Gastroesophageal sphincter (tissue), 4 donors: Measurements from ENCODE around the gene PTDSS2. TPM values are rescaled to one million over a fixed set of nuclear protein-coding genes. Genes with fewer than 3 reads are reported as not detected.

Experiments used
- ATAC-seq: fragments of 150-250 bp; one replicate; pipeline ENCODE4 v1.9.1; 2016; ENCODE audit warnings: mild to moderate bottlenecking, moderate library complexity
- H3K27ac ChIP-seq, 4 donors: fragments of 200-600 bp; sonication (generic) in 3 of 4; 1 replicate in 3 of 4; 2 replicates in 1 of 4; pipeline ENCODE4 v1.5.1; 2016 to 2019
- H3K27me3 ChIP-seq: fragments of 200-600 bp; sonication (generic); one replicate; pipeline ENCODE4 v1.5.1; 2019
- H3K36me3 ChIP-seq, 2 donors: fragments of 200-600 bp; sonication (generic); one replicate each; pipeline ENCODE4 v1.5.1; 2019; ENCODE audit warnings: control low read depth in 1 of 2
- H3K4me1 ChIP-seq, 3 donors: fragments of 200-600 bp; sonication (generic); 1 replicate in 2 of 3; 2 replicates in 1 of 3; pipeline ENCODE4 v1.5.1; 2016 to 2019; ENCODE audit warnings: control low read depth in 2 of 3
- H3K4me3 ChIP-seq, 2 donors: fragments of 200-600 bp; sonication (generic); one replicate each; pipeline ENCODE4 v1.5.1; 2019; ENCODE audit warnings: mild to moderate bottlenecking in 1 of 2, moderate library complexity in 1 of 2
- H3K9me3 ChIP-seq, 3 donors: fragments of 200-600 bp; sonication (generic); one replicate each; pipeline ENCODE4 v1.5.1; 2017 to 2019; ENCODE audit warnings: control low read depth in 2 of 3
- EP300 ChIP-seq: sonication (generic); formaldehyde crosslinking; IDR thresholded peaks from one replicate; pipeline ENCODE4 v1.6.1; 2017; ENCODE audit warnings: antibody characterized with exemption, mild to moderate bottlenecking
- POLR2A ChIP-seq, 2 donors: fragments of 450-650 bp; IDR thresholded peaks; one replicate each; pipeline ENCODE4 v1.6.1; 2017; ENCODE audit warnings: antibody characterized with exemption in 2 of 2, mild to moderate bottlenecking in 2 of 2, moderate library complexity in 1 of 2
- POLR2AphosphoS5 ChIP-seq: sonication (generic); formaldehyde crosslinking; IDR thresholded peaks from one replicate; pipeline ENCODE4 v1.6.1; 2017; ENCODE audit warnings: antibody characterized with exemption
- WGBS, 2 donors: methylation state at CpG; one replicate each; pipeline ENCODE4 v1.1.5; 2018; ENCODE audit warnings: low coverage in 1 of 2; 5-methylcytosine and 5-hydroxymethylcytosine counted together
- total RNA-seq, 4 donors: library from RNA; depleted of rRNA; stranded (reverse); fragments of >200 nt; gene quantifications; one replicate each; pipeline ENCODE4 v1.1.0, GENCODE V29; 2016
- TF ChIP-seq, protein P1 (sequence below), 4 experiments: fragments of 200-600 bp in 2 of 4; fragments of 450-650 bp in 2 of 4; sonication (generic) in 1 of 4; IDR thresholded peaks; one replicate each; pipeline ENCODE4 v1.5.1; 2017 to 2019; ENCODE audit warnings: antibody characterized with exemption in 4 of 4, mild to moderate bottlenecking in 2 of 4, moderate library complexity in 2 of 4

PTDSS2 gene
- total RNA-seq, 4 donors from 2014 or later: 23.4 to 55.9 (median 43.1) TPM

DNA sequence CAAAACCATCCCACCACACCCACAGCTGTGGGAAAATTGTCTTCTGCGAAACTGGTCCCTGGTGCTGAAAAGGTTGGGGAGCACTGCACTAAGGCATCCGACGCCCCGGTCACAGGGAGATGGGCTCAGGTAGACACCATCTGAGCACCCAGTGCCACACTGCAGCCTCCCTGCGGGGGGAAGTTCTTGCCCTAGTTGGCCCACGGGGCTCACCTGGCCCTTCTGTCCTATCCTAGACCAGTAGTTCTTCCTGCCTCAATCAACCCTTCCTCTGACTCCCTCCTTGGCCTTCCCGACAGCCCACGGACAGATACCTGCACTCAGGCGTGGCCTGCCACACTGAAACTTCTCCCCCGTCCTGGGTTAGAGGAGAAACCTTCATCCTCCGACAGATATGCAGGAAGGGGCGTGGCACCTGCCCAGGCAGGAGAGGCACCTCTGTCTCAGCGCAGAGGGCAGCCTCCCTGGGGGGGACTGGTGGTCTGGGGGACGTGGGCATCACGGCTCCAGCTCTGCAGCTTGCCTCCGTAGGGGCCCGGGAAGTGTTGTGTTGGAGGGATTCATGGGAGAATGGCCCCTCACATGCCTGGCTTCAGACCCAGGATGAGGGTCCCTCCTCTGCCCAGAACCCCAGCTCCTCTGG, 12.7 kb upstream of the PTDSS2 start:
- no peak overlapping the region for H3K27ac ChIP-seq
- H3K36me3 ChIP-seq: no peaks in the 10 kb centered on the region
- no peak for TF ChIP-seq EP300
- no peak overlapping the region for H3K4me3 ChIP-seq
- ATAC-seq: no peak
- H3K27me3 ChIP-seq: peaks cover 81% of the 10 kb centered on the region
- no peaks in the 10 kb centered on the region for H3K9me3 ChIP-seq
- 80% methylated on average over 7 of the region's 17 CpGs; no CpG with 5 or more reads in 1 of the 2 donors for WGBS, 2 donors
- H3K4me1 ChIP-seq: peaks cover 0 to 7% (median 0%) of the 10 kb centered on the region in 3 donors

DNA sequence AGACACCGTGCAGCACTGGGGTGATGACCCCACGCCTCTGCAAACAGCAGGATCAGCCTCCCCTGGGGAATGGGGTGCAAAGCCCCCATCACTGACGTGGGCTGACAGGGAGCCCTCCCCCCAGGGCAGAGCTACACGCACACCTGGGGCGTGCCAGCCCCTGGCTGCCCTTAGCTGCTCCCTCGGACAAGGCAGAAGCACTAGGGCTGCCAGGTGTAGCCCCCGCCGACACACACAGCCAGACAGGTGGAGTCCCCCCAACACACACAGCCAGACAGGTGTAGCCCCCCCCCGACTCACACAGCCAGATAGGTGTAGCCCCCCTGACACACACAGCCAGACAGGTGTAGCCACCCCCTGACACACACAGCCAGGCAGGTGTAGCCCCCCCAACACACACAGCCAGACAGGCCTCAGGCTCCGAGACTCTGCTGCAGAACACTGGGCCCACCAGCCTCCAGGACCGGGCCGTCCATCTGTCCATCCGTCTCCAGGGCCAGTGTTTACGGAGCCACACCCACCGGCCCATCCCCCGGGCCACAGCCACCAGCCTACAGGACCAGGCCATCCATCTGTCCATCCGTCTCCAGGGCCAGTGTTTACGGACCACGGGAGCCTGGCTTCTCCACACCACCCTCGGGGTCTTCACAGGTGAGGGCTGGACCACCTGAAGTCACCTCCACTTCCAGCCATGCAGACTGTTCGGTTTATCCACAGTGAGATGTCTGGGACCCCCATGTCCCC, 11.8 kb upstream of the PTDSS2 start:
- H3K36me3 ChIP-seq: no peaks in the 10 kb centered on the region
- no peaks in the 10 kb centered on the region for H3K9me3 ChIP-seq
- H3K4me1 ChIP-seq: peaks cover 0 to 7% (median 0%) of the 10 kb centered on the region in 3 donors
- peaks cover 81% of the 10 kb centered on the region for H3K27me3 ChIP-seq
- TF ChIP-seq EP300 (no peak), POLR2AphosphoS5 (no peak), POLR2A (IDR thresholded peaks at IDR 0.05) (no peak)
- TF ChIP-seq, protein P1, sequence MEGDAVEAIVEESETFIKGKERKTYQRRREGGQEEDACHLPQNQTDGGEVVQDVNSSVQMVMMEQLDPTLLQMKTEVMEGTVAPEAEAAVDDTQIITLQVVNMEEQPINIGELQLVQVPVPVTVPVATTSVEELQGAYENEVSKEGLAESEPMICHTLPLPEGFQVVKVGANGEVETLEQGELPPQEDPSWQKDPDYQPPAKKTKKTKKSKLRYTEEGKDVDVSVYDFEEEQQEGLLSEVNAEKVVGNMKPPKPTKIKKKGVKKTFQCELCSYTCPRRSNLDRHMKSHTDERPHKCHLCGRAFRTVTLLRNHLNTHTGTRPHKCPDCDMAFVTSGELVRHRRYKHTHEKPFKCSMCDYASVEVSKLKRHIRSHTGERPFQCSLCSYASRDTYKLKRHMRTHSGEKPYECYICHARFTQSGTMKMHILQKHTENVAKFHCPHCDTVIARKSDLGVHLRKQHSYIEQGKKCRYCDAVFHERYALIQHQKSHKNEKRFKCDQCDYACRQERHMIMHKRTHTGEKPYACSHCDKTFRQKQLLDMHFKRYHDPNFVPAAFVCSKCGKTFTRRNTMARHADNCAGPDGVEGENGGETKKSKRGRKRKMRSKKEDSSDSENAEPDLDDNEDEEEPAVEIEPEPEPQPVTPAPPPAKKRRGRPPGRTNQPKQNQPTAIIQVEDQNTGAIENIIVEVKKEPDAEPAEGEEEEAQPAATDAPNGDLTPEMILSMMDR (IDR thresholded peaks at IDR 0.05): no peak
- no peak for ATAC-seq
- H3K4me3 ChIP-seq: no peak overlapping the region
- 80 to 100% methylated on average over 1 of the region's 21 CpGs for WGBS, 2 donors
- H3K27ac ChIP-seq: no peak overlapping the region

DNA sequence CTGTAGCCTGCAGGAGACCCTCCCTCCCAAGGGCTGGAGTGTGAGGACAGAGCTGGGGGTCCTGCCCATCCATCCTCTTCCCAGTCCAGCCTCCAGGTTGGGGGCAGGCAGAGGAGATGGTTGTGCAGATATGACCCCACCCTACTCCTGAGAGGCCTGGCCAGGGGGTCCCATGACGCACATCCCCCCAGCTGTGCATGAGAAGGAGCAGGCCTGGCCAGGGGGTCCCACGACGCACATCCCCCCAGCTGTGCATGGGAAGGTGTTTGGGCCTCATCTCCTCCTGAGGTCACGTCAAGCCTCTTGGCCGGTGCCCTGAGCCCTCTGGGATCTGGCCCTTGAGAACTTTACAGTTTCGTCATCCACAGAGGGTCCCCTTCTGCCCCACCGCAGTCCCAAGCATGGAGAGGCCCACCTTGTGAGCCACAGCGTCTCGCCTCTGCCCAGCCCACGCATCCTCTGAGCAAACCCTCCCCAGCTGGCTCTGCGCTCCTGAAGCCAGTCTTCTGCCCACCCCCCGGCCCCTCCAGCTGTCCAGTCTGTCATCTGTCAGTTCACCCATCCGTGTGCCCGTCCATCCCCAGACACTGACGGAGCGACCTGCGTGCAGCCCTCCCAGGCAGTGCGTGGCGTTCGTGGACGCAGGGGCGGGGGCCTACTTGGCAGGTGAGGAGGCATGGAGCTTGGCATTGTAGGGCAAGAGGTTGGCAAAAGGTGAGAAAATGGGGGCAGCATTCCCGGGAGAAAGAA, 10.6 kb upstream of the PTDSS2 start:
- H3K4me1 ChIP-seq: peaks cover 0 to 7% (median 0%) of the 10 kb centered on the region in 3 donors
- WGBS, 2 donors: 81% methylated on average over 13 of the region's 23 CpGs; no CpG with 5 or more reads in 1 of the 2 donors
- TF ChIP-seq POLR2AphosphoS5 (no peak), EP300 (no peak), POLR2A (IDR thresholded peaks at IDR 0.05) (no peak)
- TF ChIP-seq, protein P1 (IDR thresholded peaks at IDR 0.05): no peak
- H3K27ac ChIP-seq: no peak overlapping the region
- H3K36me3 ChIP-seq: no peaks in the 10 kb centered on the region
- no peak for ATAC-seq
- H3K9me3 ChIP-seq: no peaks in the 10 kb centered on the region
- H3K27me3 ChIP-seq: peaks cover 80% of the 10 kb centered on the region
- no peak overlapping the region for H3K4me3 ChIP-seq

DNA sequence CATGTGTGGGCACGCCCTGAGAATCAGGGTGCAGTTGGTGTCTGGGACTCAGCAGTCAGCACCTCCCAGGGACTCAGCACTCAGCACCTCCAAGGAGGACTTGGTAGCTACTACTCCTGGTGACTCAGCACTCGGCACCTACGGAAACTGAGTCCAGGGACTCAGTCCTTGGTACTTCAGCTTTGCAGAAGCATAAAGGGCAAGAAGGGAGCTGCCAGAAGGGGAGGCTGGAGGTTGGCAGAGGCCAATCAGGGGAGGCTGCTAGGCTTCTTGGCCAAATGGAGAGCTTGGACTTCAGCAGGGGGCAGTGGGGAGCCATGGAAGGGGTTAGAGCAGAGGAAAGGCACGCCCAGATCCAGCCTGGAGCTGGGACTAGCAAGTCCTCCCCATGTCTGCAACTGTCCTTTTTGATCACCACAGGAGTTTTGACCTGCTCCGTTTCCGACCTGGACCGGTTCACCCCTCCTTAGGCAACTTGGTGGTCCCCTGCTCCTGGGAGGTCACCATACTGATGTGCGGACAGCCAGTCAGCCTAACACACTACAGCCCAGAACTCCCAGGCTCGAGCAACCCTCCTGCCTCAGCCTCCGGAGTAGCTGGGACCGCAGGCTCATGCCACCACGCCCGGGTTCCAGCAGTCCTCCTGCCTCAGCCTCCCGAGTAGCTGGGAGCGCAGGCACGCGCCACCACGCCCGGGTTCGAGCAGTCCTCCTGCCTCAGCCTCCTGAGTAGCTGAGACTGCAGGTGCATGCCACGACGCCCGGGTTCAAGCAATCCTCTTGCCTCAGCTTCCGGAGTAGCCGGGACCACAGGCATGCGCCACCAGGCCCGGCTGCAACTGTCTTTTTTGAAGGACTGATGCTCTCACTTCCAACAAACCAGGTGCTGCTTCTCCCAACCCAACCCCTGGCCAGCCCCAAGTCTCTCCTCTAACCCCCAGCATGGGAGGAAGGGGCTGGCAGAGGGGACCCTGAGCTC, 9.7 kb upstream of the PTDSS2 start:
- 88 to 100% methylated on average over 2 to 5 of the region's 27 CpGs for WGBS, 2 donors
- no peak for ATAC-seq

More for the DNA sequence above, 9.7 kb upstream of the PTDSS2 start:
- no peak for TF ChIP-seq POLR2AphosphoS5
- TF ChIP-seq EP300: no peak
- TF ChIP-seq, protein P1 (IDR thresholded peaks at IDR 0.05): no peak
- no peak for TF ChIP-seq POLR2A (IDR thresholded peaks at IDR 0.05)
- Histone ChIP-seq H3K36me3 (no peaks in the 10 kb centered on the region), H3K27ac (no peak overlapping the region), H3K4me3 (no peak overlapping the region), H3K9me3 (no peaks in the 10 kb centered on the region), H3K4me1 (peaks cover 0 to 7% (median 0%) of the 10 kb centered on the region in 3 donors), H3K27me3 (peaks cover 74% of the 10 kb centered on the region)
